Measurements from ENCODE around the gene HECW1.

The HECW1 gene

GRCh38 chr7:43148161-43148731 lies 35.8 kb downstream of the HECW1 start:
- DNase-seq: no peak

- no peak for DNase-seq
Measured at GRCh38 chr7:43151076-43151475, 38.6 kb downstream of the HECW1 start.

- no peak for DNase-seq
Measured at GRCh38 chr7:43152696-43153095, 40.2 kb downstream of the HECW1 start.

GRCh38 chr7:43155636-43156035 lies 43.2 kb downstream of the HECW1 start:
- DNase-seq: no peak

- no peak for DNase-seq
Measured at GRCh38 chr7:43163885-43164284, 51.4 kb downstream of the HECW1 start.

- peak; percentile 96 for DNase-seq
Measured at GRCh38 chr7:43164757-43165156, 52.3 kb downstream of the HECW1 start.

GRCh38 chr7:43166686-43167085 lies 54.2 kb downstream of the HECW1 start:
- DNase-seq: peak; percentile 19

- DNase-seq: no peak
Measured at GRCh38 chr7:43169076-43169475, 56.6 kb downstream of the HECW1 start.

- DNase-seq: no peak
Measured at GRCh38 chr7:43170571-43170970, 58.1 kb downstream of the HECW1 start.

- DNase-seq: no peak
Measured at GRCh38 chr7:43175570-43176200, 63.2 kb downstream of the HECW1 start.

- no peak for DNase-seq
Measured at GRCh38 chr7:43179393-43179792, 66.9 kb downstream of the HECW1 start.

GRCh38 chr7:43192806-43193460 lies 80.5 kb downstream of the HECW1 start:
- no peak for DNase-seq

GRCh38 chr7:43193893-43194292 lies 81.4 kb downstream of the HECW1 start:
- DNase-seq: no peak

GRCh38 chr7:43195256-43195655 lies 82.8 kb downstream of the HECW1 start:
- no peak for DNase-seq

- no peak for DNase-seq
Measured at GRCh38 chr7:43195768-43196167, 83.3 kb downstream of the HECW1 start.

- no peak for DNase-seq
Measured at GRCh38 chr7:43196379-43196778, 83.9 kb downstream of the HECW1 start.

- DNase-seq: no peak
Measured at GRCh38 chr7:43198016-43198415, 85.6 kb downstream of the HECW1 start.

GRCh38 chr7:43198599-43199090 lies 86.2 kb downstream of the HECW1 start:
- no peak for DNase-seq

- no peak for DNase-seq
Measured at GRCh38 chr7:43199371-43200160, 87.1 kb downstream of the HECW1 start.

GRCh38 chr7:43201912-43202311 lies 89.5 kb downstream of the HECW1 start:
- no peak for DNase-seq

GRCh38 chr7:43204081-43204480 lies 91.6 kb downstream of the HECW1 start:
- no peak for DNase-seq

GRCh38 chr7:43205171-43205795 lies 92.8 kb downstream of the HECW1 start:
- DNase-seq: no peak

- no peak for DNase-seq
Measured at GRCh38 chr7:43208242-43208641, 95.8 kb downstream of the HECW1 start.
